ENCODE results near the gene DNAH9. TPM values are rescaled to one million over a fixed set of nuclear protein-coding genes. Genes with fewer than 3 reads are reported as not detected.

DNAH9 gene
- total and polyA plus RNA-seq, 2 donors (not counting 1 experiment from before 2014, with no cell fraction given): not detected

- no peak for ATAC-seq (ENCODE audit: low read depth)
- TF ChIP-seq, protein P1, sequence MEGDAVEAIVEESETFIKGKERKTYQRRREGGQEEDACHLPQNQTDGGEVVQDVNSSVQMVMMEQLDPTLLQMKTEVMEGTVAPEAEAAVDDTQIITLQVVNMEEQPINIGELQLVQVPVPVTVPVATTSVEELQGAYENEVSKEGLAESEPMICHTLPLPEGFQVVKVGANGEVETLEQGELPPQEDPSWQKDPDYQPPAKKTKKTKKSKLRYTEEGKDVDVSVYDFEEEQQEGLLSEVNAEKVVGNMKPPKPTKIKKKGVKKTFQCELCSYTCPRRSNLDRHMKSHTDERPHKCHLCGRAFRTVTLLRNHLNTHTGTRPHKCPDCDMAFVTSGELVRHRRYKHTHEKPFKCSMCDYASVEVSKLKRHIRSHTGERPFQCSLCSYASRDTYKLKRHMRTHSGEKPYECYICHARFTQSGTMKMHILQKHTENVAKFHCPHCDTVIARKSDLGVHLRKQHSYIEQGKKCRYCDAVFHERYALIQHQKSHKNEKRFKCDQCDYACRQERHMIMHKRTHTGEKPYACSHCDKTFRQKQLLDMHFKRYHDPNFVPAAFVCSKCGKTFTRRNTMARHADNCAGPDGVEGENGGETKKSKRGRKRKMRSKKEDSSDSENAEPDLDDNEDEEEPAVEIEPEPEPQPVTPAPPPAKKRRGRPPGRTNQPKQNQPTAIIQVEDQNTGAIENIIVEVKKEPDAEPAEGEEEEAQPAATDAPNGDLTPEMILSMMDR (IDR thresholded peaks at IDR 0.05): no peak
- TF ChIP-seq EZH2 (IDR thresholded peaks at IDR 0.05; ENCODE audit: borderline replicate concordance, insufficient read depth, low read depth, low read length, poor library complexity, severe bottlenecking): no peak
- no peak overlapping the region for H3K4me3 ChIP-seq (ENCODE audit: control extremely low read depth in 1 of 5, extremely low read depth in 1 of 5, insufficient read depth in 1 of 5, low read depth in 2 of 5, low read length in 4 of 5)
Measured at GRCh38 chr17:11551442-11551841, 46.8 kb upstream of the DNAH9 start.

DNA sequence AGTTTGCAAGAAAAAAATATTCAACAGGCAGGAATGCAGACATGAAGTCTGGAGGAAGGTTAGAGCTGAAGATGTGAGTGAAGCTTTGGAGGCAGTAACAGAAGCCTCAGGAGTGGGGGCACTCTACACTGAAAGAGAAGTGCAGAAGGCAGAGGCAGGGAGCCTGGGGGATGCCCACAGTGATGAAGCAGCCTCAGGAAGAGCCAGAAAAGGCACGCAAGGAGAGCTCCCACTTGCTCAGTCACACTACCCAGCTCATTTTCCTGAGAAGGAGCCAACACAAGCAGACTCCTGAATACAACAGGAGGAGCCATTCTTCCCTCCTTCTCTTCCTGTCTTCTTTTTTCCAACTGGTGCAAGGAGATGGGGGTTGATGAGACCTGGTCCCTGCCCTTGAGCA is 45.1 kb upstream of the DNAH9 start:
- H3K4me3 ChIP-seq (ENCODE audit: control extremely low read depth in 1 of 5, extremely low read depth in 1 of 5, insufficient read depth in 1 of 5, low read depth in 2 of 5, low read length in 4 of 5): no peak overlapping the region
- no CpG with 5 or more reads among the region's 1 CpG for WGBS (ENCODE audit: insufficient coverage)

More at GRCh38 chr17:11551442-11551841, 46.8 kb upstream of the DNAH9 start:
- Histone ChIP-seq H4K20me1 (ENCODE audit: control insufficient read depth, insufficient read depth, low read length, poor library complexity, severe bottlenecking) (no peaks in the 10 kb centered on the region), H2AFZ (ENCODE audit: insufficient read depth, low read depth, low read length, poor library complexity, severe bottlenecking) (no peak overlapping the region), H3K9ac (ENCODE audit: low read length) (no peak overlapping the region), H3K4me1 (ENCODE audit: control insufficient read depth in 2 of 2, insufficient read depth in 2 of 2, low read length in 2 of 2) (no peaks in the 10 kb centered on the region), H3K79me2 (ENCODE audit: control insufficient read depth, insufficient read depth, low read length) (no peaks in the 10 kb centered on the region), H3K27me3 (replicated peaks in 1 of 4; ENCODE audit: control extremely low read depth in 1 of 4, control insufficient read depth in 3 of 4, insufficient read depth in 4 of 4, low read length in 3 of 4) (no peaks in the 10 kb centered on the region), H3K27ac (ENCODE audit: low read length in 2 of 2) (no peak overlapping the region), H3K9me3 (ENCODE audit: control extremely low read depth in 1 of 3, control insufficient read depth in 2 of 3, insufficient read depth in 1 of 3, low read length in 2 of 3) (peaks cover 0 to 8% (median 0%) of the 10 kb centered on the region in 3 donors), H3K4me2 (replicated peaks; ENCODE audit: low read depth, low read length, poor library complexity, severe bottlenecking) (no peak overlapping the region), H3K36me3 (replicated peaks in 1 of 2; ENCODE audit: control extremely low read depth in 1 of 2, control insufficient read depth in 1 of 2, extremely low read depth in 1 of 2, insufficient read depth in 2 of 2, low read length in 1 of 2) (no peaks in the 10 kb centered on the region)
- Mint-ChIP-seq H3K4me3 (no peak overlapping the region), H3K4me1 (no peaks in the 10 kb centered on the region), H3K27ac (no peak overlapping the region), H3K27me3 (no peaks in the 10 kb centered on the region), H3K9me3 (ENCODE audit: insufficient read depth) (no peaks in the 10 kb centered on the region)
- ChIA-PET POLR2A (no interaction called here), CTCF (no interaction called here)
- WGBS (ENCODE audit: insufficient coverage): 83% methylated on average over 3 of the region's 6 CpGs
- intact Hi-C loops (cut with micrococcal nuclease): no loop called here
- DNase-seq: no peak

More for the DNA sequence above, 45.1 kb upstream of the DNAH9 start:
- no peak for TF ChIP-seq EZH2 (IDR thresholded peaks at IDR 0.05; ENCODE audit: borderline replicate concordance, insufficient read depth, low read depth, low read length, poor library complexity, severe bottlenecking)
- TF ChIP-seq, protein P1 (IDR thresholded peaks at IDR 0.05): no peak
- no peaks in the 10 kb centered on the region for H3K36me3 ChIP-seq (replicated peaks in 1 of 2; ENCODE audit: control extremely low read depth in 1 of 2, control insufficient read depth in 1 of 2, extremely low read depth in 1 of 2, insufficient read depth in 2 of 2, low read length in 1 of 2)
- H3K27ac ChIP-seq (ENCODE audit: low read length in 2 of 2): no peak overlapping the region
- H3K4me1 Mint-ChIP-seq: no peaks in the 10 kb centered on the region
- H3K4me3 Mint-ChIP-seq: no peak overlapping the region
- no peaks in the 10 kb centered on the region for H3K27me3 Mint-ChIP-seq
- H3K79me2 ChIP-seq (ENCODE audit: control insufficient read depth, insufficient read depth, low read length): no peaks in the 10 kb centered on the region
- H2AFZ ChIP-seq (ENCODE audit: insufficient read depth, low read depth, low read length, poor library complexity, severe bottlenecking): no peak overlapping the region
- H3K27me3 ChIP-seq (replicated peaks in 1 of 4; ENCODE audit: control extremely low read depth in 1 of 4, control insufficient read depth in 3 of 4, insufficient read depth in 4 of 4, low read length in 3 of 4): no peaks in the 10 kb centered on the region
- ChIA-PET CTCF (interaction anchor here (0.6 kb wide), 1 partner anchor 733 kb away, joined by 3 read pairs; no protein-coding TSS in a partner anchor), POLR2A (no interaction called here)
- ATAC-seq (ENCODE audit: low read depth): no peak
- H3K4me2 ChIP-seq (replicated peaks; ENCODE audit: low read depth, low read length, poor library complexity, severe bottlenecking): no peak overlapping the region
- no peak overlapping the region for H3K27ac Mint-ChIP-seq
- no peaks in the 10 kb centered on the region for H4K20me1 ChIP-seq (ENCODE audit: control insufficient read depth, insufficient read depth, low read length, poor library complexity, severe bottlenecking)
- intact Hi-C loops (cut with micrococcal nuclease): no loop called here
- peaks cover 0 to 15% (median 0%) of the 10 kb centered on the region in 3 donors for H3K9me3 ChIP-seq (ENCODE audit: control extremely low read depth in 1 of 3, control insufficient read depth in 2 of 3, insufficient read depth in 1 of 3, low read length in 2 of 3)
- H3K9ac ChIP-seq (ENCODE audit: low read length): no peak overlapping the region
- no peaks in the 10 kb centered on the region for H3K9me3 Mint-ChIP-seq (ENCODE audit: insufficient read depth)
- no peaks in the 10 kb centered on the region for H3K4me1 ChIP-seq (ENCODE audit: control insufficient read depth in 2 of 2, insufficient read depth in 2 of 2, low read length in 2 of 2)
- no peak for DNase-seq
